ENCODE measurements around the gene NACC1. TPM values are rescaled to one million over a fixed set of nuclear protein-coding genes. Genes with fewer than 3 reads are reported as not detected.

The NACC1 gene
- total and polyA plus RNA-seq, 2 of the 13 experiments (the other 11 are each of a cell fraction or from before 2014, with no cell fraction given), result 31.8 to 42.3 TPM

DNA sequence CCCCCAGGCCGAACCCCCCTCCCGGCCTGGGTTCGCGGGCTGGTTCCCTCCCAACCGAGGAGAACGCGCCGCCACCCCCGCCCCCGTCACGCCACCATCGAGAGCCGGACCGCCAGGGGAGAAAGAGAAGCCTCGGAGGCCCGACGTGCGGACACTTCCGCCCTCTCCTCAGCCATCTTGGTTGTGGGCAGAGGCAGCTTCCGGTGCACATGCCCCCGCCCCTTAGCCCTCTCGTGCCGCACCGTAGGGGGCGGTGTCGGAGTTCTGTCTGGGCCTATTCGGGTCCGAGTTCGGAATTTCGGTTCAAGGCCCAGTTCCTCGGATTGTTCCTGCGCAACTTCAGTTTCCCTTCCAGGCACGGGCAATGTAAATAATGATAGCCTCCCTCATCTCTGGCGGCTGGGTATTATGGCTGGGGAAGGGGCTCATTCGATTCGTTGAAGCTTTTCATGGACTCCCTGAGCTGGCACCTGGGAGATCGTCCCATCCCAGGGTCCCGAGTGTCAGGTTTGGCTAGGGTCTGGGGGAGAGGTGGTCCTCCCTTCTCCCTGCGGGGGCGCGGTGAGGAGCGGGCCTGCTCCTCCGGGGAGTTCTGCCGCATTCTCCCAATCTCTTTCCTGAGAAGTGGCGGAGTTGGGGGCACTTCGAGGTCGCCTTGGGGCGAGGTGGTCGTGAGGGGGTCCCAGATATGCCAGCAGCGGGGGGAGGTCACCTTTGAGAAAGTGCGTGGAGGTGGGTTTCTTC, 32.3 kb downstream of the NACC1 start, which contains the start of the genes IER2 and STX10 (continued):
- TF ChIP-seq, protein P1, sequence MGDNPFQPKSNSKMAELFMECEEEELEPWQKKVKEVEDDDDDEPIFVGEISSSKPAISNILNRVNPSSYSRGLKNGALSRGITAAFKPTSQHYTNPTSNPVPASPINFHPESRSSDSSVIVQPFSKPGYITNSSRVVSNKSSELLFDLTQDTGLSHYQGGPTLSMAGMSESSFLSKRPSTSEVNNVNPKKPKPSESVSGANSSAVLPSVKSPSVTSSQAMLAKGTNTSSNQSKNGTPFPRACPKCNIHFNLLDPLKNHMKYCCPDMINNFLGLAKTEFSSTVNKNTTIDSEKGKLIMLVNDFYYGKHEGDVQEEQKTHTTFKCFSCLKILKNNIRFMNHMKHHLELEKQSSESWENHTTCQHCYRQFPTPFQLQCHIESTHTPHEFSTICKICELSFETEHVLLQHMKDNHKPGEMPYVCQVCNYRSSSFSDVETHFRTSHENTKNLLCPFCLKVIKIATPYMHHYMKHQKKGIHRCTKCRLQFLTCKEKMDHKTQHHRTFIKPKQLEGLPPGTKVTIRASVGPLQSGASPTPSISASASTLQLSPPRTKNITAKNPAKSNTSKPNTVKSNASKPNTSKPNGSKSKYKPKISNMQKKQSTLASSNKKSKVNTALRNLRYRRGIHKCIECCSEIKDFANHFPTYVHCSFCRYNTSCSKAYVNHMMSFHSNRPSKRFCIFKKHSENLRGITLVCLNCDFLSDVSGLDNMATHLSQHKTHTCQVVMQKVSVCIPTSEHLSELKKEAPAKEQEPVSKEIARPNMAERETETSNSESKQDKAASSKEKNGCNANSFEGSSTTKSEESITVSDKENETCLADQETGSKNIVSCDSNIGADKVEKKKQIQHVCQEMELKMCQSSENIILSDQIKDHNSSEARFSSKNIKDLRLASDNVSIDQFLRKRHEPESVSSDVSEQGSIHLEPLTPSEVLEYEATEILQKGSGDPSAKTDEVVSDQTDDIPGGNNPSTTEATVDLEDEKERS (CRISPR knock-in tag; IDR thresholded peaks at IDR 0.05), result peak; percentile 65; the same call in 1 of the 2 replicates
- no peak for TF ChIP-seq ZBTB38 (CRISPR knock-in tag; IDR thresholded peaks at IDR 0.05)
- peak; percentile 22; the same call in 1 of the 2 replicates for TF ChIP-seq ZNF160 (CRISPR knock-in tag; IDR thresholded peaks at IDR 0.05)
- peak; percentile 49 for TF ChIP-seq HNRNPLL (IDR thresholded peaks at IDR 0.05; ENCODE audit: low read depth, low read length, poor library complexity, severe bottlenecking)
- TF ChIP-seq ZNF672 (CRISPR knock-in tag; IDR thresholded peaks at IDR 0.05), result no peak
- TF ChIP-seq ZNF33A (CRISPR knock-in tag; IDR thresholded peaks at IDR 0.05; ENCODE audit: borderline replicate concordance), result no peak
- no peak for TF ChIP-seq PRPF4 (IDR thresholded peaks at IDR 0.05; ENCODE audit: low read depth, low read length, poor library complexity, severe bottlenecking)
- TF ChIP-seq, protein P2, sequence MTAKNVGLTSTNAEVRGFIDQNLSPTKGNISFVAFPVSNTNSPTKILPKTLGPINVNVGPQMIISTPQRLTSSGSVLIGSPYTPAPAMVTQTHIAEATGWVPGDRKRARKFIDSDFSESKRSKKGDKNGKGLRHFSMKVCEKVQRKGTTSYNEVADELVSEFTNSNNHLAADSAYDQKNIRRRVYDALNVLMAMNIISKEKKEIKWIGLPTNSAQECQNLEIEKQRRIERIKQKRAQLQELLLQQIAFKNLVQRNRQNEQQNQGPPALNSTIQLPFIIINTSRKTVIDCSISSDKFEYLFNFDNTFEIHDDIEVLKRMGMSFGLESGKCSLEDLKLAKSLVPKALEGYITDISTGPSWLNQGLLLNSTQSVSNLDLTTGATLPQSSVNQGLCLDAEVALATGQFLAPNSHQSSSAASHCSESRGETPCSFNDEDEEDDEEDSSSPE (CRISPR knock-in tag; IDR thresholded peaks at IDR 0.05), result peak; percentile 69; the same call in 1 of the 2 replicates
- peak; percentile 52; the same call in 1 of the 2 replicates for TF ChIP-seq ZNF556 (CRISPR knock-in tag; IDR thresholded peaks at IDR 0.05; ENCODE audit: borderline replicate concordance)
- peak; percentile 77 for TF ChIP-seq DMAP1 (CRISPR knock-in tag; IDR thresholded peaks at IDR 0.05)
- no peak for TF ChIP-seq FOXM1 (CRISPR knock-in tag; IDR thresholded peaks at IDR 0.05)
- TF ChIP-seq ZNF451 (CRISPR knock-in tag; IDR thresholded peaks at IDR 0.05), result peak; percentile 39; the same call in 1 of the 2 replicates
- no peak for TF ChIP-seq ZNF598 (CRISPR knock-in tag; IDR thresholded peaks at IDR 0.05; ENCODE audit: borderline replicate concordance)
- TF ChIP-seq POLR2A (IDR thresholded peaks at IDR 0.05; ENCODE audit: insufficient read depth in 1 of 2, low read depth in 2 of 2, low read length in 2 of 2), result peak; percentile 62 to 64
- TF ChIP-seq ZNF549 (CRISPR knock-in tag; IDR thresholded peaks at IDR 0.05), result no peak
- TF ChIP-seq HOXD1 (CRISPR knock-in tag; IDR thresholded peaks at IDR 0.05), result no peak
- TF ChIP-seq, protein P3, sequence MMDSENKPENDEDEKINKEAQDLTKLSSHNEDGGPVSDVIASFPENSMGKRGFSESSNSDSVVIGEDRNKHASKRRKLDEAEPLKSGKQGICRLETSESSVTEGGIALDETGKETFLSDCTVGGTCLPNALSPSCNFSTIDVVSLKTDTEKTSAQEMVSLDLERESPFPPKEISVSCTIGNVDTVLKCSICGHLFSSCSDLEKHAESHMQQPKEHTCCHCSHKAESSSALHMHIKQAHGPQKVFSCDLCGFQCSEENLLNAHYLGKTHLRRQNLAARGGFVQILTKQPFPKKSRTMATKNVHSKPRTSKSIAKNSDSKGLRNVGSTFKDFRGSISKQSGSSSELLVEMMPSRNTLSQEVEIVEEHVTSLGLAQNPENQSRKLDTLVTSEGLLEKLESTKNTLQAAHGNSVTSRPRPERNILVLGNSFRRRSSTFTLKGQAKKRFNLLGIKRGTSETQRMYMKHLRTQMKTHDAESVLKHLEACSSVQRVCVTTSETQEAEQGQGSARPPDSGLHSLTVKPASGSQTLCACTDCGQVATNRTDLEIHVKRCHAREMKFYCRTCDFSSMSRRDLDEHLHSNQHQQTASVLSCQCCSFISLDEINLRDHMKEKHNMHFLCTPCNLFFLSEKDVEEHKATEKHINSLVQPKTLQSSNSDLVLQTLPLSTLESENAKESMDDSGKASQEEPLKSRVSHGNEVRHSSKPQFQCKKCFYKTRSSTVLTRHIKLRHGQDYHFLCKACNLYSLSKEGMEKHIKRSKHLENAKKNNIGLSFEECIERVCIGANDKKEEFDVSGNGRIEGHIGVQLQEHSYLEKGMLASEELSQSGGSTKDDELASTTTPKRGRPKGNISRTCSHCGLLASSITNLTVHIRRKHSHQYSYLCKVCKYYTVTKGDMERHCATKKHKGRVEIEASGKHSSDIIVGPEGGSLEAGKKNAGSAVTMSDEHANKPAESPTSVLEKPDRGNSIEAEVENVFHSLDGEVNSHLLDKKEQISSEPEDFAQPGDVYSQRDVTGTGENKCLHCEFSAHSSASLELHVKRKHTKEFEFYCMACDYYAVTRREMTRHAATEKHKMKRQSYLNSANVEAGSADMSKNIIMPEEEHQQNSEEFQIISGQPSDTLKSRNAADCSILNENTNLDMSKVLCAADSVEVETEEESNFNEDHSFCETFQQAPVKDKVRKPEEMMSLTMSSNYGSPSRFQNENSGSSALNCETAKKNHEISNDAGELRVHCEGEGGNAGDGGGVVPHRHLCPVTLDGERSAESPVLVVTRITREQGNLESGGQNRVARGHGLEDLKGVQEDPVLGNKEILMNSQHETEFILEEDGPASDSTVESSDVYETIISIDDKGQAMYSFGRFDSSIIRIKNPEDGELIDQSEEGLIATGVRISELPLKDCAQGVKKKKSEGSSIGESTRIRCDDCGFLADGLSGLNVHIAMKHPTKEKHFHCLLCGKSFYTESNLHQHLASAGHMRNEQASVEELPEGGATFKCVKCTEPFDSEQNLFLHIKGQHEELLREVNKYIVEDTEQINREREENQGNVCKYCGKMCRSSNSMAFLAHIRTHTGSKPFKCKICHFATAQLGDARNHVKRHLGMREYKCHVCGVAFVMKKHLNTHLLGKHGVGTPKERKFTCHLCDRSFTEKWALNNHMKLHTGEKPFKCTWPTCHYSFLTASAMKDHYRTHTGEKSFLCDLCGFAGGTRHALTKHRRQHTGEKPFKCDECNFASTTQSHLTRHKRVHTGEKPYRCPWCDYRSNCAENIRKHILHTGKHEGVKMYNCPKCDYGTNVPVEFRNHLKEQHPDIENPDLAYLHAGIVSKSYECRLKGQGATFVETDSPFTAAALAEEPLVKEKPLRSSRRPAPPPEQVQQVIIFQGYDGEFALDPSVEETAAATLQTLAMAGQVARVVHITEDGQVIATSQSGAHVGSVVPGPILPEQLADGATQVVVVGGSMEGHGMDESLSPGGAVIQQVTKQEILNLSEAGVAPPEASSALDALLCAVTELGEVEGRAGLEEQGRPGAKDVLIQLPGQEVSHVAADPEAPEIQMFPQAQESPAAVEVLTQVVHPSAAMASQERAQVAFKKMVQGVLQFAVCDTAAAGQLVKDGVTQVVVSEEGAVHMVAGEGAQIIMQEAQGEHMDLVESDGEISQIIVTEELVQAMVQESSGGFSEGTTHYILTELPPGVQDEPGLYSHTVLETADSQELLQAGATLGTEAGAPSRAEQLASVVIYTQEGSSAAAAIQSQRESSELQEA (CRISPR knock-in tag; IDR thresholded peaks at IDR 0.05; ENCODE audit: not compliant biosample characterization), result no peak
- TF ChIP-seq ZNF546 (CRISPR knock-in tag; conservative IDR thresholded peaks at IDR 0.05), result no peak

All from HepG2 (cell line).